NCI-H1417 treated with DMSO at 0.1 percent for 48 hours (cell line): ENCODE results near the gene SMAP1.
"Not testable (repeated sequence)": the region's sequence is repeated elsewhere in the genome, so short reads cannot be mapped to it uniquely, and the experiment has no call there.

Experiments
- DNase-seq: peaks from one replicate; lab custom pipeline; 2025; lab: John Stamatoyannopoulos, UW

The SMAP1 gene

GRCh38 chr6:70742462-70742861 lies 74.8 kb downstream of the SMAP1 start:
- not testable (repeated sequence) for DNase-seq

GRCh38 chr6:70753870-70754380 lies 86.2 kb downstream of the SMAP1 start:
- no peak for DNase-seq

GRCh38 chr6:70758883-70759282 lies 91.2 kb downstream of the SMAP1 start:
- no peak for DNase-seq

- no peak for DNase-seq
Measured at GRCh38 chr6:70763754-70764510, 96.2 kb downstream of the SMAP1 start.

GRCh38 chr6:70764706-70765105 lies 97.0 kb downstream of the SMAP1 start:
- DNase-seq, result no peak

GRCh38 chr6:70771351-70771750 lies 103.7 kb downstream of the SMAP1 start:
- not testable (repeated sequence) for DNase-seq

- DNase-seq, result no peak
Measured at GRCh38 chr6:70779934-70780333, 112.3 kb downstream of the SMAP1 start.

GRCh38 chr6:70790483-70791224 lies 123.0 kb downstream of the SMAP1 start:
- no peak for DNase-seq

- no peak for DNase-seq
Measured at GRCh38 chr6:70797625-70798024, 129.9 kb downstream of the SMAP1 start.

- no peak for DNase-seq
Measured at GRCh38 chr6:70806086-70806485, 138.4 kb downstream of the SMAP1 start.

GRCh38 chr6:70811788-70812187 lies 144.1 kb downstream of the SMAP1 start:
- no peak for DNase-seq

- DNase-seq, result no peak
Measured at GRCh38 chr6:70813885-70814284, 146.2 kb downstream of the SMAP1 start.

- DNase-seq, result no peak
Measured at GRCh38 chr6:70819646-70820045, 152.0 kb downstream of the SMAP1 start.

- no peak for DNase-seq
Measured at GRCh38 chr6:70820778-70821177, 153.1 kb downstream of the SMAP1 start.

- DNase-seq, result no peak
Measured at GRCh38 chr6:70821751-70822150, 154.1 kb downstream of the SMAP1 start.

- DNase-seq, result no peak
Measured at GRCh38 chr6:70823651-70824050, 156.0 kb downstream of the SMAP1 start.

- DNase-seq, result no peak
Measured at GRCh38 chr6:70831427-70831826, 163.7 kb downstream of the SMAP1 start.

- DNase-seq, result no peak
Measured at GRCh38 chr6:70834520-70834919, 166.8 kb downstream of the SMAP1 start.

- DNase-seq, result no peak
Measured at GRCh38 chr6:70838907-70839285, 171.2 kb downstream of the SMAP1 start.

- no peak for DNase-seq
Measured at GRCh38 chr6:70839286-70840266, 171.9 kb downstream of the SMAP1 start.

GRCh38 chr6:70841112-70841511 lies 173.4 kb downstream of the SMAP1 start:
- no peak for DNase-seq

- no peak for DNase-seq
Measured at GRCh38 chr6:70842541-70842940, 174.9 kb downstream of the SMAP1 start.
